GM19452 (cell line): Measurements from ENCODE around the gene TTC22.

ENCODE experiments used
- ATAC-seq: cut with Tn5 transposase; IDR thresholded peaks from one replicate; pipeline ENCODE4 v1.9.1; 2021; ENCODE audit not compliant: unreplicated experiment

TTC22 gene

GRCh38 chr1:54754486-54755285 is 46.4 kb downstream of the TTC22 start:
- no peak for ATAC-seq

DNA sequence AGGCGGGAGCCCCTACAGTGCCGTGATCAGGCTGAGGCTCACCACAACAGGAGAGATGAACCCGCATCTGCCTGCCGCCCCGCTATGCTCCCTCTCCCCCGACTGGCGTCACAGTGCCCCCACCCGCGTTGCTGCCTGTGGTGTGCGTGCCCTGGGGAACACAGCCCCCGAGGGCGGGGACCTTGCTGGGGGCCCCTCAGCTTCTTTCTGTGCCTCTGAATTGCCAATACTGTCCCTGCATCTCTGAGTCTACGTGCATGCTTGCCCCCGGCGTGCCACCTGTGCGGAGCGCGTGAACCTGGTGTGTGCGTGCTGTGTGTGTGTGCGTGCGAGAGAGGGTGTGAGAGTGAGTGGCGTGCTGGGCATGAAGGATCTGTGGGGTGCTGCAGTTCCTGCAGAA is 47.1 kb downstream of the TTC22 start:
- no peak for ATAC-seq

DNA sequence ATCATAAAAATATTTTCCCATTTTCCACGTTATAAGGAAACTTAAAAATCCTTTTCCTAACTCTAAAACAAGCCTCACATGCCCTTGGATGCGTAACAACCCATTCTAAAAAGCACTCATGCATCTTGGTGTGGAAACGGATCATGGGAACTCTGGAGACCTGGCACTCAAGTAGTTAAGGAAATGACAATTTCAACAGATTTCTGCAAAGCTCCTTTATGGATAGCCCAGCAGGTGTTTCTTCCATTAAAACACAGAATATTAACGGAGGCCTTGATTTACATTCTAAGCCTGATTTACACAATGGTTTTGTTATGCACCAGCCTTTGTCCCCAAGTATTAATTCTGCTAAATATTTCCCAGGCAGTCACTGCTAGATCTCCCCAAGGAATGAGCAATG is 49.7 kb downstream of the TTC22 start:
- no peak for ATAC-seq

GRCh38 chr1:54750596-54750995 is 50.5 kb downstream of the TTC22 start:
- ATAC-seq, result no peak

- ATAC-seq, result no peak
Measured at GRCh38 chr1:54748094-54748835, 52.9 kb downstream of the TTC22 start.

DNA sequence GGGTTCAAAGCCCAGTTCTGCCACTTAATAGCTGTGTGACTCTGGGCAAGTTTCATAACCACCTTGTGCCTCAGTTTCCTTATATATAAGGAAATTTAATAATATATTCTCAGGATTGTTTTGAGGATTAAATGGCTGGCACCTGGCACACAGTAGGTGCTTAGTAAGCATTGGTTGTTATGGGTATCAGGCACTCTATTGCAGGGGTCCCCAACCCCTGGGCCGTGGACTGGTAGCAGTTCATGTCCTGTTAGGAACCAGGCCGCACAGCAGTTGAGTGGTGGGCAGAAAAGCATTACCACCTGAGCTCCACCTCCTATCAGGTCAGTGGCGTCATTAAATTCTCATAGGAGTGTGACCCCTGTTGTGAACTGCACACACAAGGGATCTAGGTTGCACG is 55.3 kb downstream of the TTC22 start:
- ATAC-seq, result no peak

- ATAC-seq, result no peak
Measured at GRCh38 chr1:54745274-54745673, 55.8 kb downstream of the TTC22 start.

GRCh38 chr1:54744696-54745095 is 56.4 kb downstream of the TTC22 start:
- no peak for ATAC-seq

GRCh38 chr1:54743416-54744226 is 57.5 kb downstream of the TTC22 start:
- ATAC-seq, result no peak

- ATAC-seq, result no peak
Measured at GRCh38 chr1:54742282-54742681, 58.8 kb downstream of the TTC22 start.

DNA sequence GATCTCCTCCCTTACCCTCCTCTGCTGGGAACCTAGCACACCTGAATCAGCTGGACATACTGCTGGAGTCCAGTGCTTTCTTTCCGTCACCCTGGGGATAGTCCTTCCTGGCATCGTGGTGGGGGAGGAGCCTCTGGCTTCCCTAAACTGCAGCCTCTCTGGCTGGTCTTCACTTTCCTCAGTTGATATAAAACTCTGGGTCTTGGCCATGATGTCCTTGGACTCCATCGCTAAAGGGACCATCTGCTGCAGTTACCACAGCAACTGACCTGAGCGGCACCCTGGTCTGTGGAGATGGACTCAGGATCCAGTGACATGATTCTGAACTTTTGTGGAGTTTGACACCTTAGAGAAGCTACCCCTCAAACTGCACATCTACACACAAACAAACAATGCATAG is 59.6 kb downstream of the TTC22 start:
- ATAC-seq, result no peak

- no peak for ATAC-seq
Measured at GRCh38 chr1:54738244-54738643, 62.9 kb downstream of the TTC22 start.

DNA sequence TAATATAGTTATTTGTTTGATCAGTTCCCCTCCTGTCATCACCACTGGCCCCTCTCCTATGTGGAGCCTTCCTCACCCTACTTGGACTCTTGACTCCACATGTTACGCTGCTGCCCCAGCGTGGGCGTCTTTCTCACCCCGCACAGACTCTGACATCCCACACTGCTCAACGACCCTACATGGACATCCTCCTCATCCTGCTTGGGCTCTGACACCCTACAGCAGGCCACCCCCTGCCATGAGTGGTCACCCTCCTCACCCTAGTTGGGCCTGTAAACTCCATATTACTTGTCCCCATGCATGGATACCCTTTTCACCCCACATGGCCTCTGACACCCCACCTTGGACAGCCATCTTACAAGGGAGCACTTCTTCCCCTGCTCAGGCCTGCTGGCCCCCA is 64.4 kb downstream of the TTC22 start:
- ATAC-seq, result no peak
